T-helper 1 cell treated with Interleukin-12 subunit alpha and Interleukin-12 subunit beta and Interleukin-4 antibody, amounts not matched to agents 30 ng/mL and 1 ng/mL, for 36 hours (primary cell): Measurements from ENCODE around the gene SEC14L2. TPM values are rescaled to one million over a fixed set of nuclear protein-coding genes. Genes with fewer than 3 reads are reported as not detected.

ENCODE experiments used
- total RNA-seq: library from RNA; stranded (reverse); gene quantifications from 2 replicates; pipeline ENCODE4 v1.2.3, GENCODE V29; 2022

The SEC14L2 gene
- total RNA-seq, 1 donor from 2014 or later = 11.1 TPM

Other genes starting within 250 kb of the SEC14L2 start
- 208 and 211 TPM in 2 replicates for gene LIF, start 150.3 kb upstream of the SEC14L2 start, total RNA-seq
- 193 and 195 TPM in 2 replicates for gene OSM, start 130.2 kb upstream of the SEC14L2 start, total RNA-seq
- 16.6 and 17.5 TPM in 2 replicates for gene CASTOR1, start 107.5 kb upstream of the SEC14L2 start, total RNA-seq
- 46.7 and 51.8 TPM in 2 replicates for gene TBC1D10A, start 70.1 kb upstream of the SEC14L2 start, total RNA-seq
- 260 and 266 TPM in 2 replicates for gene SF3A1, start 40.1 kb upstream of the SEC14L2 start, total RNA-seq
- gene CCDC157, start 40.0 kb upstream of the SEC14L2 start, total RNA-seq = 4.6 and 5.4 TPM in 2 replicates
- gene RNF215, start 9.6 kb upstream of the SEC14L2 start, total RNA-seq = 9.3 and 9.5 TPM in 2 replicates
- gene MTFP1, start 28.8 kb downstream of the SEC14L2 start, total RNA-seq = 43.1 and 43.8 TPM in 2 replicates
- gene SEC14L3, start 75.0 kb downstream of the SEC14L2 start, total RNA-seq = 0.22 TPM in 1 of 2 replicates, not detected in the other
- not detected in 2 replicates for gene SEC14L4, start 108.7 kb downstream of the SEC14L2 start, total RNA-seq
- not detected in 2 replicates for gene SEC14L6, start 149.7 kb downstream of the SEC14L2 start, total RNA-seq
- gene GAL3ST1, start 177.6 kb downstream of the SEC14L2 start, total RNA-seq = not detected in 2 replicates
- 88.1 and 89.0 TPM in 2 replicates for gene PES1, start 194.9 kb downstream of the SEC14L2 start, total RNA-seq
- 3.4 and 5.1 TPM in 2 replicates for gene TCN2, start 210.2 kb downstream of the SEC14L2 start, total RNA-seq
- 5.7 and 6.2 TPM in 2 replicates for gene SLC35E4, start 238.8 kb downstream of the SEC14L2 start, total RNA-seq